Fibroblast of skin of right quadriceps (primary cell): ENCODE results near the gene ZFP28.

Source experiments
- DNase-seq: peaks from one replicate; pipeline ENCODE4 v3.0.0-alpha.2; 2013

Gene ZFP28

DNA sequence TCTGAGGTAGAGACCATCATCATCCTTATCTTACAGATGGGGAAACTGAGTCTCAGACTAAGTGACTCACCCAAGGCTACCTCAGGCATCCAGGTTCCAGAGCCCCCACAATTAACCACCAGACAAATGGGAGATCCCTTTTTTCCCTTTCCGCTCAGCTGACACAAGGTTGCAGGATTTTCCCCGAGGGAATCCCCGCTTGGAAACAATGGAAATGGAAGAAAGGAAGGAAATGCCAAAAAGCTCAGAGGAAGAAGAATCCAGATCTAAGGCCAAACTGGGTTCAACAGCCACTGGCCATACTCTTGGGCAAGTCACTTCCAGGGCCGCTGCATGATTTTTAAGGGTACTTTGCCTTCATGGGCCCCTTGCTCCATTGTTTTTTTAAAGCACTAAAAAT is 57.9 kb downstream of the ZFP28 start:
- no peak for DNase-seq

DNA sequence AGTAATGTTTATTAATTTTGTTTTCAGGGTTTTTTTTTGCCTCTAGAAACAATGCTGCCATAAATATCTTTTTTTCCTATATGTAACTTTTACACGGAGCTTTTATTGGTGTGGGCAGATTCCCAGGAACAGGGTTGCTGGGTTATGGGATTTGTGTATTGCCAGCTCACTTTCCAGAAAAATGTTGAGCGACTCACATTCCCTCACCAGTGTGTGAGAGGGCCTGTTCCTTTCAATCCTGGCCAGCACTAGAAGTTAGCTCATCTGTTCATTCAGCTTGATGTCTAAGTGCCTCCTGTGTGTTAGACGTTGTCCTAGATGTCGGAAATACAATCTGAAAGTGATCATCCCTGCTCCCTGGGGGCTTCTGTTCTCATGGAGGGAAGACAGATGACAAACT is 58.9 kb downstream of the ZFP28 start:
- DNase-seq: no peak

DNA sequence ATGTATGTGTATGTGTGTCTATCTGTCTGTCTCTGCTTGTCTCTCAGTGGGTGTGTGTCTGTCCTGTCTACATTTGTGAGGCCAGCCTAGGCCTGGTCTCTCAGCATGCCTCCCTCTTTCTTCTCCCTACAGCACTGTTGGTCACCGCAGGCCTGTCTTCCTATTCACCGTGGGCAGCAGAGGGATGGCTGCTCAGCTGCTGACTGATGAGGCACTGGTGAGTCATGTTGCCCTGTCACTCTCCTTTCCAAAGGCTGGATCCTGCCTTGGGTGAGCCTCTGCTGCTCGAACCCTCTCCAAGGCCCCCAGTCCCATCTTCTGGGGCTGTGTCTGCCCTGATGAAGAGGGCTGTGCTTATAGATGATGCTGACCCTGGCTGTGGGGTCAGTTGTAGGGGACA is 62.6 kb downstream of the ZFP28 start:
- no peak for DNase-seq

- DNase-seq: no peak
Measured at GRCh38 chr19:56603829-56604228, 65.1 kb downstream of the ZFP28 start.
